Stimulated activated naive CD4-positive, alpha-beta T cell treated with Interleukin-2 at 50 U/mL for 16 hours (primary cell): Measurements from ENCODE around the gene KCNN4.
"Not testable (repeated sequence)": the region's sequence is repeated elsewhere in the genome, so short reads cannot be mapped to it uniquely, and the experiment has no call there.

Experiments
- DNase-seq: peaks from one replicate; lab custom pipeline; 2025; lab: John Stamatoyannopoulos, UW

The KCNN4 gene

DNA sequence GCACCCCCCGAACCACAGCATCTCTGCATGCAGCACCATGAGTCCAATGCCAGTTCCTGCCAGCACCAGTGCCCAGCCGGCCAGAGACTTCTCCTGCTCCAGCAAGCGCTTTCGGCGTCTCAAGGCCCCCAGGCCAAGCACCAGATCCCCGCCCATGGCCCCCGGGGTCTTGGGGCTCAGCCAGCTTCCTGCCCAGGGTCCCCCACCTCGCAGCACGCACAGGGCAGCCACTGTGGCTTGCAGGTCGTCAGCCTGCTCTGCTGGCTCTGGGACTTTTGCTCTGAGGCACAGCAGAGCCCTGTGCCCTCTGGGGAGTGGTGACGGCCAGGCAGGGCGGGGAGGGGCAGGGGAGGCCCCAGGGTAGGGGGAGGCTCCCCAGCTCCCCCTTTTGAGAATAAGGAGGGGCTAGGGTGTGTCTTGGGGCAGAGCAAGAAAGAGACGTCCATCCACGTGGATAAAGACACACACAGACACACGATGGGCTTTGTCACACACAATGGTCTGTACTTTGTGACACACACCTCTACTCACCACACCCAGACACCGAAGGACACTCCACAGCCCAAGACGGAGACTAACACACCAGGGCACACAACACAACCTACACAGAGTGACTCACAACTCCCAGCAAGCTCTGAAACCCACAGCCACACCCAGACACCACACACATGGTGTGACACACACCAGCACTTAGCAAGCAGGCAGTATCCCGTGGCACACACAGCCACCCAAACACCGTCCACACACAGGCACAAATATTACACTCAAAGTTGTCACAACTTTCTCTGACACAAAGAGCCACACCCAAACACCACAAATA lies at the start of gene KCNN4:
Gene KCNN4, minus strand, starts transcription at position 268 of the 820 bp plus-strand sequence. Its CDS starts 112 bp downstream, at position 156.
- peak; percentile 81 for DNase-seq

- DNase-seq = peak; percentile 79
Observed at GRCh38 chr19:43826787-43827754, 46.3 kb upstream of the KCNN4 start, which contains the start of gene ZNF283. ZNF283 (plus strand) TSS chr19:43827321; CDS start chr19:43833505, 6,184 bp downstream.

GRCh38 chr19:43824572-43824971 lies 43.8 kb upstream of the KCNN4 start:
- DNase-seq = not testable (repeated sequence)

DNA sequence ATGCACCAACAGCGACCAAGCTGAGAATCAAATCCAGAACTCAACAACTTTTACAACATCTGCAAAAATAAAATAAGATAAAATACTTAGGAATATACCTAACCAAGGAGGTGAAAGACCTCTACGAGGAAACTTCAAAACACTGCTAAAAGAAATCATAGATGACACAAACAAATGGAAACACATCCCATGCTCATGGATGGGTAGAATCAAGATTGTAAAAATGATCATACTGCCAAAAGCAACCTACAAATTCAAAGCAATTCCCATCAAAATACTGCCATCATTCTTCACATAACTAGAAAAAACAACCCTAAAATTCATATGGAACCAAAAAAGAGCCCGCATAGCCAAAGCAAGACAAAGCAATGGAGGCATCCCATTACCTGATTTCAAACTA lies 43.1 kb upstream of the KCNN4 start:
- DNase-seq = not testable (repeated sequence)

DNA sequence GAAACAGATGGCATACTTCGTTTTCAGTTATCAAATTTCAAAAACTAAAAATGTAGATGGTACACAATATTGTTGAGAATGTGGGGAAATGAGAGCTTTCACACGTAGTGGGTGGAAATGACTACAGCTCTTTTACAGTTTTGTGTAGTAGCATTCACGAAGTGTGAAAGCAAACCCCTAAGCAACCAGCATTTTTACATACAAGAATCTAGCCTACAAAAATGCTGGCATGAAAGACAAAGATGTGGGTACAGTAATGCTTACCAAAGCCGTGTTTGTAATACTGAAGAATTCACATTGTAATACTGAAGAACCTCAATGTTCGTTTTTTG lies 40.1 kb upstream of the KCNN4 start:
- DNase-seq = no peak

DNA sequence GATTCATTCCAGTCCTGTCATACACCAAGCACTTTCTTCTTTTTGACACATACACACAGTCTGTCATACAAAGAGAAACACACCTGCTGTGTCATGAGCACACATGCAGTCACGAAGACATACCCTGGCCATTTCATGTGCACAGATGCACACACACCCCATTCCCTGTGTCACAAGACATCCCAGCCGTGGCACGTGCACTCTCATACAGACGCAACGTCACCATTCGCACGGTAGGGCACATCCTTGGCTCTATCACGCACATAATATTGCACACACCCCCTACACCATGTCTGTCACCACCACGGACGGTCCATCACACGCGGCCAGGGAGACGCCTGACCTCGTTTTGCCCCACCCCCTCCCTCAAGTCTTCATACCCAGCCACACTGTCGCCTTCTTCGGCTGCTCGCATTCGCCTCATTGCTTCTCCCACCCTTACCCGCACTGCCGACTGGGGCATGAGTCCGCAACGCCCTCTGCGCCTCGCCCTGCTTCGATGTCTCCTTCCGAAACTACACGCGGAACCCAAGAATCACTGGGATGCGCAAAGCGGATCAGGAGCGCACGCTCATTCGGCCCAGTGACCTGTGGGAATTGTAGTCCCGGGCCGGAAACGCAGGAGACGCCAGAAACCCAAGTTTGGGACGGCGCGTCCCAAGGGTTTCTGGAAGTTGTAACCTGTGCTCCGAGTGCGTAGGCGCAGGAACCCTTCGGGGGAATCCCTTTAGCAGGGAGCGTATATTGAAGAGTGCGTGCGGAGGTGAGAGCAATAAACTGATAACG lies 39.5 kb upstream of the KCNN4 start:
- DNase-seq = peak; percentile 24

DNA sequence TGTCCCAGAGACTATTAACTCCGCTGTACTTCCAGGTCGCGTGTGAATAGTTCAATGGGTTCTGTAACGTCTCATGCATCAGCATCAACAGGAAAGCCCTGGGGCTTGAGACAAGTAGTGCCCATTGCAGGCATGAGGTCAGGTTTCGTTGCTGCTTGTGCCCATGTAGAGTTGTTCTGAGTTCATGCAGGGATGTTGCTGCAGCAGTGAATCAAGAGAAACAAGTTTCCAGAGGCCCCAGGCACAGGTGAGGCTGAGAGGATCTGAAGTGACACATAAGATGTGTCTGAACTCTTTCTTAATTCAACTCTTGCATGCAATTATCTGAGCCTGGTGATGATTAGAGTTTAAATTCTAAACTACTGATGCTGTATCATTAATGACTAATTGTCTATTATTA lies 37.7 kb upstream of the KCNN4 start:
- no peak for DNase-seq

- DNase-seq = not testable (repeated sequence)
Observed at GRCh38 chr19:43817454-43817853, 36.7 kb upstream of the KCNN4 start.

- no peak for DNase-seq
Observed at GRCh38 chr19:43814663-43815352, 34.0 kb upstream of the KCNN4 start.

DNA sequence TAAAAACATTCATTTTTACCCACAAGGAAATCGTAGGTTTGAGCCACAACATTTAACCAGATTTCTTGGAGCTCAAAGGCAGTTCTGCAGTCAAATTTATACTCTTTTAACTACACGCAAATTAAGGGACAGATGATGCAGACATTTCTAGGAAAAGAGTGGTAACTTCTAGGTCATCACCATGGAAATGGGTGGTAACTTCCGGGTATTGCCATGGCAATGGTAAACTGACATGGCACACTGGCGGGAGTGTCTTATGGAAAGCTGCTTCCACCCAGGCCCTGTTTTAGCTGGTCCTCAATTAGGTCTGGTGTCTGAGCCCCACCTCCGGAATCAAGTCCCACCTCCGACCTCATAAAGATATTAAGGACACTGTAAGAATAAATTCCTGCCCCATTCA lies 31.9 kb upstream of the KCNN4 start:
- no peak for DNase-seq

DNA sequence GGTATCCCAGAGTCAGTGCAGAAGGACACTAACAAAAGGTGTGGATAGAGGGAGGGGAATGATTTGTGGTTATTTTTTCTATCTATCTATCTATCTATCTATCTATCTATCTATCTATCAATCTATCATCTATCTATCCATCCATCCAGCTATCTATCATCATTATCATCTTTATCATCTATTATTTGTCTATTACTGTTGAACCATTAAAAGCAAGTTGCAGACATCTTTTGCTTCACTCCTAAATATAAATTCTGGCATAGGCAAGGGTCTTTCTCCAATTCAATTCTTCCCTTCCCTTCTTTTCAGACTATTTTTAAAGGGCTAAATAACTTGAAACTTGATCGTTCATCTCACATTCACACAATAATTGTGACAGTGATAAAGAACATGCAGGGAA lies 31.5 kb upstream of the KCNN4 start:
- no peak for DNase-seq

- DNase-seq = no peak
Observed at GRCh38 chr19:43811837-43812236, 31.1 kb upstream of the KCNN4 start.

- no peak for DNase-seq
Observed at GRCh38 chr19:43809762-43810696, 29.3 kb upstream of the KCNN4 start.

- no peak for DNase-seq
Observed at GRCh38 chr19:43807651-43808050, 26.9 kb upstream of the KCNN4 start.

DNA sequence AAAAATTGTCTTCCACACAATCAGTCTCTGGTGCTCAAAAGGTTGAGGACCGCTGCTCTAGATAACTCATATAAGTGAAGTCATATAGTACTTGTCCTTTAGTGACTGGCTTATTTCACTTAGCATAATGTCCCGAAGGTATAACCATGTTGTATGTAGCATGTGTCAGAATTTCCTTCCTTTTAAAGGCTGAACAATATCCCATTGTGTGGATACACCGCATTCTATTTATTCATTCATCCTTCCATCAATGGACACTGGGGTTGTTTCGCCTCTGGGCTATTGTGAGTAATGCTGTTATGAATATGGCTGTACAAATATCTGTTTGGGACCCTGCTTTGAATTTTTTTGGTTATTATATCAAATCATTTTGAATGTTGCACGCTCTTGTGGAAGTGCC lies 26.1 kb upstream of the KCNN4 start:
- DNase-seq = no peak

- DNase-seq = not testable (repeated sequence)
Observed at GRCh38 chr19:43806401-43806800, 25.6 kb upstream of the KCNN4 start.

- DNase-seq = no peak
Observed at GRCh38 chr19:43804432-43804831, 23.7 kb upstream of the KCNN4 start.

- DNase-seq = no peak
Observed at GRCh38 chr19:43802216-43802951, 21.6 kb upstream of the KCNN4 start, which contains the start of gene LYPD5. LYPD5 (minus strand) TSS chr19:43802447; CDS start chr19:43802380, 67 bp downstream.

DNA sequence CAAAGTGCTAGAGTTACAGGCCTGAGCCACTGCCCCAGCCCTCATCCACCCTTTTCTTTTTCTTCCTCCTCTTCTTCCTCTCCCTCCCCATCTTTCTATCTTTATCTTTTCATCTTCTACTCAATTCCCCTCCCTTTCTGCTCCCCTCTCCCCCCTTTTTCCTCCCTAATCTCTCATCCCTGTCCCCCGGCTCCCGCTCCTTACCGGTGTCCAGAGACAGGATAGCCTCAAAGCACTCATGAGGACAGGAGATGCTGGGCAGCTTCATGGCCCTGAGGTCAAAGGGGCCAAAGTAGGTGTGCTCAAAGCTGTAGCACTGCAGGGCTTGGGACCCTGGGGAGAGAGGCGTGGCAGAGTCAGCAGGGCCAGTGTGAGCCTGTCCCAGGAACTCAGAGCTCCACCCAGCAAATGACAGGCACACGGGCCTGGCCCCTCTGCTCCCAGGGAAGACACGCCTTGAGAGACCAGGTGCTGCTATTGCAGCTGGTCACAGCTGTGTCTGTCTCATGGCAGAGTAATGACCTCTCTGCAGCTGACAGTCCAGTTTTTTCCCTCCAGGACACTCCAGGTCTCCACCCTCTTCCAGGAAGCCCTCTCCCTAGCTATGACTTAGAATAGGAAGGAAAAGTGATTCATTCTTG lies 18.8 kb upstream of the KCNN4 start:
- DNase-seq = no peak
